Amygdala (tissue), 56 donors: Measurements from ENCODE around the gene ERC2.
A peak's percentile ranks its signal among the peaks of the same experiment; 100 is the strongest.

ENCODE experiments used
- DNase-seq, 56 donors: peaks; one replicate each; lab custom pipeline; 2025; lab: John Stamatoyannopoulos, UW

Gene ERC2

DNA sequence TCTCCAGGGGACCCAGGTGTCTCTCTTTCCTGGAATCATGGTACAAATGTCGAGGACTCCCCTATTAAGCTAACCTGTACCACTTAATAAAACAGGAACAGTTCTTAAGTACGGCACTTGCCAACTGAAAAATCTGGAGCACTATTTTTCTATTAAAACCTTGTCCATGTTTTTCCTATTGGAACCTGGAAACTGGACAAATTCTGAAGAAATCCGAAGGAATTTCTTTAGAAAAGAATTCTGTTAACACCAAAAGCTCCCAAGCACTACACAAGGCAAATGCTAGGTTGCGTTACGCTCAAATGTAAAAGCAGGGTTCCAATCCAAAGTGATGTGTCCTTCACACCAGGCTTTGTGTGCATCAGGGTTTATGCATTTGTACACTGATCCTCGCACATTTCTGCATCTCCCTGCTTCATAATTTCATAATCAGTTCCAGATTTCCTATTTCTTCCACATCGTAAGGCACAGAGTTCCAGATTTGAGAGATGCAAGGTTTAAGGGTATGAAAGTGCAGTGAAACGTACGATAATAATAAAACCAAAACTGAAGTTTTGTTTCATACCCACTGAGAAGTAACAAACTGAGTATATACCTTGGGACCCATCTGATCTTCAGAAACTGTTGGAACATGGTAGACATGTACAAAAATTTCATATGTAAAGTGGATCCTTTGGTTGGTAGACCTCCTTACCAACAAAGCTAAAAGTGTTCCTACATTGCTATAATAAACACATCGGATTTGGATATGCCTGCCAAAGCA is 849.0 kb downstream of the ERC2 start:
- no peak for DNase-seq

DNA sequence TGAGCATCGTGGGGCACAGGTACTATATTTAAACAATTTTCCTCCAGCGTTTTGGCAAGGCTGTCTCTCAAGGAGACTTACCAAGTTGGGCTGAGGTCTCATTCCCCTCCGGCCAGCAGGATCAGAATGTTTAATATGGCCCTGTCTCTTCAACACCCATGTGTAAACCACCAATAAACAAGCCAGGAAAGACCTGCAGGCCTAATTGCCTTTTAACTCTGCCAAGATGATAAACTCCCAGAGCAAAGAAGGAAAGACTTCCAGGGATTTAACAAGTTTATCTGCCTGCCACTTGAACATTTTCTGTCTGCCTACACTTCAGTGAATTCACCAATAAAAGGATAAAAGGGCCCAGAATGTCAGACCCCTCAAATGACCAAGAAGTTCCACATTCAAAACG is 850.9 kb downstream of the ERC2 start:
- no peak for DNase-seq

DNA sequence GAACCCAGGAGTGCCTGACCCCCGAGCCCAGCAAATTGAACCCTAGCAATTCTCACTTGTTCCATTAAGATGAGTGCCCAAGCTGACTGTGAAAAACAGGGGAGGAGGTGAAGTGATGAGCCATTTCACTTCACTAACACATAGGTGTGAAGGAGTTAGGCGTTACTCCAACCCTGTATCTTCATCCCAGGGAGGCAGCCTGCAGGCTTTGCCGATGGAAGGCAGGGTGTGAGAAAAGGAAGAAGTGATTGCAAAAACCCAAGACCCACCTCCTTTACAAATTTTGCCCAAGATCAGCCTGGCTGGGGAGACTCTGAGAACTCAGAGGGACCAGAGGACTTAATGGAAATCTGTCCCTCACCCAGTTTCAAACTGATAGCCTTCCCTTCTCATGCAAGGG is 851.5 kb downstream of the ERC2 start:
- DNase-seq: no peak

DNA sequence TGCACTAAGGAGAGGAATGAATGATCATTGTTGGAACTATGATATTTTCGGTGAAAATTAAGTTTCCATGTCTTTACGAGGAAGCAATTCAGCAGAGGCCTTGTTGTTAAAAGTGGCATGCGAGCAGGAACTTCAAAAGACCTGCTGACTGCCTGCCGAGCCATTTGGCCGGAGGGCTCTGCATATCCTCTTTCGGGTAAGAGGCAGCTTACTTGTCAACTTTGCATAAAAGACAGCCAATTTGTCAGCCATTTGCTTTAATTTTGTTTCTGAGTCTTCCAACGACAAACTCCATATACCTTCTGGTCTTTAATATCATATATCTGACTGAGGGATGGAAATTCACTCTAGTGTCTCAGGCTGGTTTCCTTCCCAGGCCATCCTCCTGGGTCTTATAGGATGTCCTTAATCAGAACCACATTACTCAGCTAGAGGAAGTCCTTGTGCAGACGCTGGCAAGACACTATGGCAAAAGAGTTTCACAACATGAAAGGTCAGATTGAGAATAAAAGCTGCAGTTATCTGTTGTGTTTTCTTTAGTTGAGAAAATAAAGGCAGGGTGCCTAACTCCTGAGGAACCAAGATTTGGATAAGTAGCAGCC is 852.5 kb downstream of the ERC2 start:
- DNase-seq: peak in 3 of 56 donors; percentile 9 to 32 (median 32)

DNA sequence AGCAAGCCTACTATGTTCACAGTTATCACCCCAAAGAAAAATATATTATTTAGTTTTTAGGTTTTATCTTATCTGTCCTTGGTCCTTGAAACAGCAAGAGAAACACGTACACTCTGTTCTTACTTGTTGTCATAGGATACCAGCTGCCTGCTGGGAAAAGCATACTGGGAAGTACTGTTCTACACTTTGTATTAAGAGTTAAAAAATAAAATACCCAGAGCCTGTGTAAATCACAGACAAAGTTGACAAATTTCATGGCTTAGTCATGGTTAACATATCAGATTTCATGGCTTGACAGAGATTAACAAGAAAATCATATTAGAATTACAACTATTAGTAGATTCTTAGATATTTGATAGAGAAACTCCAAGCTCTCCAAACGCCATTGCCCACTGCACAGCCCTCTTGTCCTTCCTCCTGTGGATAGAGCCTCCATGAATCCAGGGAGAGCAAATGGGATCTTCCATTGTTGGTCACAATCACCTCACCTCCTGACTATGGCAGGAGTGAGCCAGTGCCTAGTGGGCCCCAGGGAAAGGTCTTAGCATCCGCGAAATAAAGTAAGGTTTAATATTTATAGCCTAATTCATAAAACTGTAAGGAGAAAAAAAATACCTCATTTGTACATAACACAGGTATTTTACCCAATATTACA is 853.1 kb downstream of the ERC2 start:
- DNase-seq: no peak

DNA sequence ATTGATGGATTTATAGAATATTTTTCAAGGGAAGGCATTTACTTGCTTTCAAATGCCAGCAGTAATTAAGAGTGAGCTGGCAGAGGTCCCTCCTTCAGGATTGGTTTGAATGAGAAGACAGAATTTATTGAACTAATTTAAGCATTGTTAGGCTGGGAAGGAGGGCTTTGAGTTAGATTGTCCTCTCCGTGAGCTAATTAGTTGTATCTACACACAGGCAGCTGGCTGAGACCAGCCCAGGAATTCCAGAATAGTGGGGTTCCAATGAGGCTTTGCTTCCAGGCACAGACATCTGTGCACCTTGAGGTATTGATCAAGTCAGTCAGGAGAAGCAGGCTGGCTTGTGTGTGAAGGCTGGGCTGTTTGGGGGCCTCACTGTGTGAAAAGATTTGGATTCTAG is 857.1 kb downstream of the ERC2 start:
- no peak for DNase-seq

DNA sequence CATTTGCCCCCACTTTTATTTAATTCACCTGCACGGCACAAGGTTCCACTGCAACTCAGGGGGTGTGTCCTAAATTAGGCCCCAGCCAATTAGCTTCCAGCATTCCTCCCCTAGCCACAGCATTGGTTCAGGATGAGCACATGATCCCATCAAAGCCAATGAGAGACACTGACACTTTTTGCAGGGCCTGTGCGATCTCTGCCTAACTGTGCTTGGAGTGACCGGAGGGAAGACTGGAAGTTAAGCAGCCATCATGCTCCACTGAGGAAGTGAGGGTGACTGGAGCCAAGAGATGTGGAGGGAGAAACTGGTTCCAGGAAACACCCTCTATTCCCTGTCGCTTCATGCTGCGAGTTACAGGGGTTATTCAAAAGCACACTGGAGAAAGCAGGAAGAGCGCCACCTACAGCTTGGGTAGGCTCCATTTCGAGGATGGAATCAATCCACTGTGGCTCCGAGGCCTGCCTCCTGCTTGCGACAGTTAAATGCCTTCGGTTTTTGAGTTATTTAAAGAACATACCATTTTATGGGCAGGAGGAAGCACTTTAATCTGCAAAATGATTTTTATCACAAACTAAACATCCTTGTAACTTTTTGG is 858.9 kb downstream of the ERC2 start:
- no peak for DNase-seq

DNA sequence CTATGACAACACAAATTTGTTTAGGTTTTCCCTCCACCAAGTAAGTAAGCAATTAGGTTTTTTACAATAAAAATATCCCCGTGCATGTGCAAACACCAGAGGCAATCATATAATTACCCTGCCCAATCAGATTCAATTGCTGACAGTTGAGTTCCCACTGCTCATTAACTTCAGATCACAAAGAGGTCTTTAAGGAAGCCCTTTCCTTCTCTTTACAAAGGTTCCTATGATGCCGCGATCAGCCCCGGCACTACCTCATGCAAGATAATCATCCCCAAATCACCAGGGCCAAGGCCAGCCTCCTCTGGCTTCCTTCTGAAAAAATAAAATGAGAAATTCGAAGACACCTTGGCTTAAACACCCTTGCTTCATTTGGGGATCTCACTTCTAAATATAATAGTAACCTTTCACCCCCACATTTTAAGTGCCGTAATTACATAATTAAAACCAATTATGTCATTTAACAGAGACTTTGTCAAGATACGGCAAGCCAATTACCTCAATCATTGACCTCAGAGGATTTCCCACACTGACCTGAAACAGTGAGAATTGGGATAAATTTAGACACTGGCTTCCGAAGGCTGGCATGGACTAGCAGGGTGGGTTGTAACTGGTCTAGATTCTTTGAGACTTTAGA is 859.8 kb downstream of the ERC2 start:
- DNase-seq: no peak

DNA sequence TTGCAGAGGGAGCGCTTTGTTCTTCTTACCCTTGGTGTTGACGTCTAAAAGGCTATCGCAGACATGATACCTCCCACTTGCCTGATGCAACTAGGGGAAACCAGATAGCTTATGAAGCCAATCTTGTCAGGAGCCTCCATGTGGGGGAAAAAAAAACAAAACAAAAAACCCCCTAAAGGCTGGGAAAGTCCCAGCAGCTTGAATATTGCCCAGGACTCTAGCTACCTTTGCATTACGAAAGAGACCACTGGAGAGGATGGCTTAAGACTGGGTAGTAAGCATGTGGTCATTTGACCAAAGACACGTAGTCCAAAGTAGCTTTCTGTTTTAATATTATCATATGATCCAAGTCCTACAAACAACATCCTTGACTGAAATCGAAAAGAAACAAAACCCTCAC is 860.4 kb downstream of the ERC2 start:
- no peak for DNase-seq

DNA sequence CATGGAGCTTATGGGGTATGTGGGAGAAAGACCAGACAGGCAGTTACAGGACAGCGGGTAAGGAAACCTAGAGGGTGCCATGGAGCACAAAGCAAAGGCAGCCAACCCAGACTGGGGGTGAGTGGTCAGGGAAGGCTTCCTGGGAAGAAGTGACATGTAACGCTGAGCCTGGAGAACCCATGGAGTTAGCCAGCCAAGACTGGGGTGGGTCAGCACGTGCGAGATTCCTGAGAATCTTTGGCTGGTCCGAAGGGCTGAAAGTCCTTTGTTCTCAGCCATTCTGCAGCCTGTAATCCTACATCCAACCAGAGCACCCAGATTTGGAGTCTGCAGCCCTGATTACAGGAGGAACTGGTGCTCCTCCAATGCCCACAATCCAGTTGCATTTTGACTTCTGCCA is 861.1 kb downstream of the ERC2 start:
- no peak for DNase-seq

DNA sequence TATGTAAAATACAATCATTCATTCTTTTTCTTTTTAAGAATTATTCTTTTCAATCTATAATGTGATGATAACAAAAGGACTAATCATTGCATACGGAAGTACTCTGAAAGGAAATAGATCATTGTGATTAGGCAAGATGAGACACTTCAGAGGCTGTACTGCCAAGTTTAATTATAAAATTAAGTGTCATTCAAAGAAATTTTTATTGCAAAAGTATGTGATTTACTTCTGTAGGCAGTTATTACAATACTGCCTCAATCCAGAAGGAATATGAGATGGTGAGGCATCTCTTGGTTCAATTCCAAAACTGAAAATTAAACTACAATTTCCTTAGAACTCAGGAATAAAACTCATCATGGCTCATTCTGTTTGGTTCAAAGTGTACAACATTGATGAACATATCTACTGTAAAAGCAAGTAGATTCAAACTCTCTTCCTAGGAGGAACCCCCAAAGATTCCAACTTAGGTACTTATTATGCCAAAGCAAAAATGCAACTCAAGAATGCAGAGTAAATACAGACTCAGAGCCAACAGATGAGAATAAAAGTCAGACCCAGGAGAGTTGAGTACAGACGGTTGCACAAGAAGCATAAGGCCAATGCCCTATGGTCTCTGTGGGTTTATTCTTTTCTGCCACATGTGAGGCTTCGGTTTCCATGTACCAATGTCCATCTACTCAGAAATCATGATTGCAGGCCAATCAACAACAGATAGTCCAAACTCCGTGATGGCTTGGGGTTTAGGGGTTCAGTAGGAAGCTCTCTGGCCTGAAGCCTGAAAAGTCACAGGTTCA is 862.6 kb downstream of the ERC2 start:
- no peak for DNase-seq

DNA sequence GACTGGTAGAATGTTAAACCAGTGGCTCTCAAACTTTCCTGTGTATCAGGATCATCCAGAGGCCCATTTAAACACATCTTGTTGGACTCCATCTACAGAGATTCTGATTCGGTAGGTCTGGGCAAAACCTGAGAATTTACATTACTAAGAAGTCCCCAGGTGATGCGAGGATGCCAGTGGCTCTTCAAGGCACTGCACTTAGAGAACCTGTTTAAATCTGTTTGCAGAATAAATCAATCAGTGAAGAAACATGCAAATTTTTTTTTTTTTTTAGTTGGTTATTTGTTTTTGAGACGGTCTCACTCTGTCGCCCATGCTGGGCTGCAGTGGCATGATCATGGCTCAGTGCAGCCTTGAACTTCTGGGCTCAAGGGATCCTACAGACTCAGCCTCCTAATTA is 863.4 kb downstream of the ERC2 start:
- no peak for DNase-seq

DNA sequence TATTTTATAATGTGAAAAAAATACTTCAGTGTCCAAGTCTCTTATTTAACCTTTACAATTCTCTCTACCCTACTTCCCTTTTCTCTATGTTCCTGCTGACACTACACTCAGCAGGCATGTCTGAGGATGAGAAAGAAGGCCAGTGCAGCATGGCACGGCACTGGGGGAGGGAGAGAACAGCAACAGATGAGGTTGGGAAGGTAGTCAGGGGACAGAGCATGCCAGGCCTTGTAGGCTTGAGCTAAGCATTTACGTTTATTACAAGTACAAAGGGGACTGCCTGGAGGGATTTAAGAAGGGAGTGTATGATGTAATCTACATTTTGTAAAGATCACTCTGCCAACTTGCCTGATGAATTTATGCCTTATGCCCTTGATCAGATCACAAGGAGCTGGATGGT is 863.9 kb downstream of the ERC2 start:
- no peak for DNase-seq

DNA sequence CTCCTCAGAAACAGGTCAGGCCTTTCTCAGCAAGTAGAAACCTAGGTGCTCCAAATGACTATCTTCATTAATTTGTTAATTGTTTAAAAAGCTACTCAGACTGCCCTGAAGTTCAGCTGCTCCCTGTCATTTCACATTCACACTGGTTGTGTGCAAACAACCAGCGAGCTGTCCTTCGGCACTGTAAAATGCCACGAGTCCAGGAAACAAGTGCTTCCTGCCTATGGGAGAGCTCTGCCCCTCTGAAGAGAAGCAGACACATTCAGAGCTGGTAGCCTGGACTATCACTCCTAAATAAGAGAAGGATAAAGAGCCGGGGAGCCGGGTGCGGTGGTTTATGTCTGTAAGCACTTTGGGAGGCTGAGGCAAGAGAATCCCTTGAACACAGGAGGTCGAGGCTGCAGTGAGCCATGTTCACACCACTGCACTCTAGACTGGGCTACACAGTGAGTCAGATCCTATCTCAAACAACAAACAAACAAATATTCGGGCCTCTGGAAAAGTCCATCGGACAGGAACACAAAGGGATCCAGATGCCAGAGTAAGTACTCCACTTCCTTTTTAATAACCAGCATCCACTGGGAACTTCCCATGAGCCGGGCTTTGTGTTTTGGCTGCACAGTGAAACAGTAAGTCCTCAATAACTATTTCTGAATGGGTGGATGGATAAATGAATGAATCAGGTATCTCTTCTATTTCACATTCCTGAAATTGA is 866.7 kb downstream of the ERC2 start:
- DNase-seq: peak in 2 of 56 donors; percentile 15 to 37

DNA sequence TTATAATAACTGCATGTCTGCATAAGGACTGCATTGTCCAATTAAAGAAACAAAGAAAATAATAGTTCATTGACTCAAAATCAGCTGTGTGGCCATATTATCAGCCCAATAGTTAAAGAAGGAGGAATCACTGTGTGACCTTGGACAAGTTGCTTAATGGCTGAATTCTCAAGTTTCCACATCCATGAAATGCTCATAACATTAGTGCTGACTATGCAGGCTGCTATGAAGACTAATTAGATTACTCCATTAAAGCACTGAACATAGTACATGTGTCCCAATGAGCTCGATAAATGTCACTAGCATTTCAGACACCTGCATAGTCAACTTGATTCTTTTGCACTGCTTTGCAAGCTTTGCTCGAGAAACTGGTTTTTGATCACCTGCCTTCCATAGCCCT is 870.0 kb downstream of the ERC2 start:
- no peak for DNase-seq

DNA sequence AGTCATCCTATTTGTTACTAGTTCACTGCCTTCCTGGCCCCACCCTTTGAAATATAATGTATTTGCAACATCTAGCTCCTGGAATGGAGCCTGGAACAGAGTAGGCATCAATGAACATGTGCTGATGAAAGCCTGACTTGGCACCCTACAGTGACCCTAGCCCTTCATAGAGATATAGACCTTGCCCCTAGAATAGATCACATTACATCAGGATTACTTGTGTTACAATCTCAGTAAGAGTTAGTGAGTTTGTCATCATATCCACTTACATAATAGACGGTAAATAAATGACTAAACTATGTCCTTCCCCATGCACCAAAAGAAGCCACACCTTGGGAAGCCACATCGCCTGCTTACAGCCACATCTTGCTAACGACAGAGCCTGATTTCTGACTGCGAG is 870.6 kb downstream of the ERC2 start:
- DNase-seq: no peak

DNA sequence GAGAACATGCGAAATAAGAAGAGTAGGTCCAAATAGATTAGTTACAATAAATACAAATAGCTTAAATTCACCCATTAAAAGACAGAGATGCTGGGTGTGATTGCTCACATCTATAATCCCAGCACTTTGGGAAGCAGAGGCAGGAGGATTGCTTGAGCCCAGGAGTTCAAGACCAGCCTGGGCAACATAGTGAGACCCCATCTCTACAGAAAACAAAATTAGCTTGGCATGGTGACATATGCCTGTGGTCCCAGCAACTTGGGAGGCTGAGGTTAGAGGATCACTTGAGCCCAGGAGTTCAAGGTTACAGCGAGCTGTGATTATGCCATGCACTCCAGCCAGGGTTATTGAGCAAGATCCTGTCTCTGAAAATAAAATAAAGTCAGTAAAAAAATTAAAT is 872.1 kb downstream of the ERC2 start:
- DNase-seq: no peak

DNA sequence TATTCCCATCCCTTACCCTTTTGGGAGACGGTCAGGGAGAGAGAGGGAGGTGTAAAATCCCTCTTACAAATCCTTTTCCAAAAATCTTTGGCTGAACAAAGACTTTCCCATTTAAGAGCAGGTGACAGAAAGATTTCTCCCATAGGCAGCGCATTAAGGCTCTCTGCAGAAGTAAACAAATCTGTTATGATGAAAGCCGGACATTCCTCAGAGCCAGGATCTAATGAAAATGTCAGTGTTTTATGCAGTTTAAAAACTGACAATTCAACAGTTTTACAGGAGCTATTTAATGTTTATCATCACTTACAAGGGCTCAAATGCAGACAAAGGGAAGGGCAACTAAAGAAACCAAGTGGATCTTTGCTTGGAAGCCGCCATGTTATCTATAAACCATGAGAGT is 872.8 kb downstream of the ERC2 start:
- no peak for DNase-seq

DNA sequence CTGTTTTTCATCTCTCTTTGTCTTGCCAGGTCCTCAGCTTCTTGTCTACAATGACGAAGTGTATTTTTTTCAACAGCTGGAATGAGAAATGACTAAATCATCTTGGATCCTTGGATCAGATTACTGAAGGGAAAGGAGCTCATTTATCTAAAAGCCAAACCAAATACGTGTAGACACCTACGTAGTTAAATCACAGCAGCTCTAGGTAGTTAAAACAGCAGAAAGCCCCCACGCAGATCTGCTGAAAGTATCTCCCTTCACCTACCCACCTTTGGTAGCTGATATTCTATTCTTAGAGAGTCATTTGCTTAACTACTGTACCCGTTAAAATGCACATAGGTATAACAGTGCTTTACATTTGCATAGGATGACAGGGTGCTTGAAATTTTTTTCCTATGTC is 875.7 kb downstream of the ERC2 start:
- DNase-seq: no peak

DNA sequence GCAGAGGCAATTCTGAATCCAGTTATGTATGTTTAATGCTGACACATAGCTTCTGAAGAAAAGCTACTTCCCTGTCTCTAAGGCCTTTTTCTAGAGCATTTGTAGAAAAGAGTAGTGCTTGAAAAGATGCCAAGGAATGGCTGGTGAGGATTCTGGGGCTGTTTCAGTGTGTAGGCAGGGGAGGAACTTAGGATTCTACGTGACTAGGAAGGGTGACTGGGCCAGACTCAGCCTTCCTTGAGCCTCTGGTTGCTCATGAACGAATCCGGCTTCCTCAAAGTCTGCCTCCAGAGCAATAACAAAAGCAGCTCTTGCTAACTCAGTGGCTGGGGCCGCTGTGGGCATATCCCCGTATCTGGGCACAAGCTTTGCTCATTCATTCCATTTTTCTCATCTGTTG is 876.4 kb downstream of the ERC2 start:
- DNase-seq: peak in 22 of 56 donors; percentile 4 to 61 (median 16)
